ENCODE data around the gene SULT1B1. TPM values are rescaled to one million over a fixed set of nuclear protein-coding genes. Genes with fewer than 3 reads are reported as not detected.
A peak's percentile ranks its signal among the peaks of the same experiment; 100 is the strongest.

The SULT1B1 gene
- total and polyA plus RNA-seq, 9 donors, result 0.36 to 9.3 (median 0.53) TPM

GRCh38 chr4:69727926-69728325 lies 32.5 kb downstream of the SULT1B1 start:
- WGBS (ENCODE audit: insufficient coverage), result no CpG with 5 or more reads among the region's 2 CpGs
- peak; percentile 85 for DNase-seq
- Histone ChIP-seq H3K36me3 (ENCODE audit: control insufficient read depth, insufficient read depth, low read length) (no peaks in the 10 kb centered on the region), H3K4me3 (ENCODE audit: low read length) (no peak overlapping the region), H3K27me3 (ENCODE audit: control insufficient read depth, insufficient read depth, low read length) (no peaks in the 10 kb centered on the region), H3K9me3 (replicated peaks; ENCODE audit: control insufficient read depth, low read depth, low read length) (no peaks in the 10 kb centered on the region), H3K4me1 (ENCODE audit: control insufficient read depth, insufficient read depth, low read length) (peaks cover 8% of the 10 kb centered on the region), H3K27ac (ENCODE audit: low read length) (no peak overlapping the region)

GRCh38 chr4:69727426-69727825 lies 33.0 kb downstream of the SULT1B1 start:
- H3K27ac ChIP-seq (ENCODE audit: low read length), result peak overlapping the region; percentile 31
- WGBS (ENCODE audit: insufficient coverage), result no CpG with 5 or more reads among the region's 1 CpG
- H3K36me3 ChIP-seq (ENCODE audit: control insufficient read depth, insufficient read depth, low read length), result no peaks in the 10 kb centered on the region
- peaks cover 8% of the 10 kb centered on the region for H3K4me1 ChIP-seq (ENCODE audit: control insufficient read depth, insufficient read depth, low read length)
- no peaks in the 10 kb centered on the region for H3K27me3 ChIP-seq (ENCODE audit: control insufficient read depth, insufficient read depth, low read length)
- H3K9me3 ChIP-seq (replicated peaks; ENCODE audit: control insufficient read depth, low read depth, low read length), result no peaks in the 10 kb centered on the region
- H3K4me3 ChIP-seq (ENCODE audit: low read length), result no peak overlapping the region
- peak; percentile 57 for DNase-seq

GRCh38 chr4:69726971-69727370 lies 33.4 kb downstream of the SULT1B1 start:
- no CpG with 5 or more reads among the region's 4 CpGs for WGBS (ENCODE audit: insufficient coverage)
- DNase-seq, result peak; percentile 52
- H3K27ac ChIP-seq (ENCODE audit: low read length), result peak overlapping the region; percentile 31

GRCh38 chr4:69718396-69719271 lies 41.8 kb downstream of the SULT1B1 start:
- no peaks in the 10 kb centered on the region for H3K36me3 ChIP-seq (ENCODE audit: control insufficient read depth, insufficient read depth, low read length)
- H3K27me3 ChIP-seq (ENCODE audit: control insufficient read depth, insufficient read depth, low read length), result no peaks in the 10 kb centered on the region
- peak; percentile 56 for DNase-seq
- H3K4me1 ChIP-seq (ENCODE audit: control insufficient read depth, insufficient read depth, low read length), result no peaks in the 10 kb centered on the region
- H3K9me3 ChIP-seq (replicated peaks; ENCODE audit: control insufficient read depth, low read depth, low read length), result no peaks in the 10 kb centered on the region
- no CpG with 5 or more reads among the region's 4 CpGs for WGBS (ENCODE audit: insufficient coverage)
- no peak overlapping the region for H3K4me3 ChIP-seq (ENCODE audit: low read length)
- no peak overlapping the region for H3K27ac ChIP-seq (ENCODE audit: low read length)

More at GRCh38 chr4:69726971-69727370, 33.4 kb downstream of the SULT1B1 start:
- Histone ChIP-seq H3K36me3 (ENCODE audit: control insufficient read depth, insufficient read depth, low read length) (no peaks in the 10 kb centered on the region), H3K4me1 (ENCODE audit: control insufficient read depth, insufficient read depth, low read length) (peaks cover 8% of the 10 kb centered on the region), H3K27me3 (ENCODE audit: control insufficient read depth, insufficient read depth, low read length) (no peaks in the 10 kb centered on the region), H3K4me3 (ENCODE audit: low read length) (no peak overlapping the region), H3K9me3 (replicated peaks; ENCODE audit: control insufficient read depth, low read depth, low read length) (no peaks in the 10 kb centered on the region)

DNA sequence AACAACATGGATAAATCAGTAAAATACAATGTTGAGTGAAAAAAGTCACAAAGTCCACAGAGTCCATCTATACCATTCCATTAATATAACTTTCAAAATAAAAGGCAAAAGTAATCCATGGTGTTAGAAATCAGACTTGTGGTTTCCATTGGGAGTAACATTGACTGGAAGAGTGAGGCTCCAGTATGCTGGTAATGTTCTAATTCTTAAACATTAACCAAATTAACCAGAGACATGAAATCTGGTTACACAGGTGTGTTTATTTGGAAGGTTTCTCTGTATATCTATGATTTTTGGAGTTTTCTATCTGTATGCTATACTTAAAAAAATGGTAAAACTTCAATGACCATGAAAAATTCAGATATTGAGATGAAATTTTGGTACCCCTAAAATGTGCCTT lies 42.6 kb downstream of the SULT1B1 start:
- DNase-seq, result no peak
- Histone ChIP-seq H3K9me3 (replicated peaks; ENCODE audit: control insufficient read depth, low read depth, low read length) (no peaks in the 10 kb centered on the region), H3K4me3 (ENCODE audit: low read length) (no peak overlapping the region), H3K4me1 (ENCODE audit: control insufficient read depth, insufficient read depth, low read length) (no peaks in the 10 kb centered on the region), H3K27me3 (ENCODE audit: control insufficient read depth, insufficient read depth, low read length) (no peaks in the 10 kb centered on the region), H3K27ac (ENCODE audit: low read length) (no peak overlapping the region), H3K36me3 (ENCODE audit: control insufficient read depth, insufficient read depth, low read length) (no peaks in the 10 kb centered on the region)

- H3K4me3 ChIP-seq (ENCODE audit: low read length), result no peak overlapping the region
- no peaks in the 10 kb centered on the region for H3K36me3 ChIP-seq (ENCODE audit: control insufficient read depth, insufficient read depth, low read length)
- H3K27me3 ChIP-seq (ENCODE audit: control insufficient read depth, insufficient read depth, low read length), result no peaks in the 10 kb centered on the region
- H3K27ac ChIP-seq (ENCODE audit: low read length), result no peak overlapping the region
- no peaks in the 10 kb centered on the region for H3K9me3 ChIP-seq (replicated peaks; ENCODE audit: control insufficient read depth, low read depth, low read length)
- no peak for DNase-seq
- H3K4me1 ChIP-seq (ENCODE audit: control insufficient read depth, insufficient read depth, low read length), result no peaks in the 10 kb centered on the region
- no CpG with 5 or more reads among the region's 2 CpGs for WGBS (ENCODE audit: insufficient coverage)
Measured at GRCh38 chr4:69716654-69717053, 43.8 kb downstream of the SULT1B1 start.

GRCh38 chr4:69714086-69714485 lies 46.3 kb downstream of the SULT1B1 start:
- no peaks in the 10 kb centered on the region for H3K9me3 ChIP-seq (replicated peaks; ENCODE audit: control insufficient read depth, low read depth, low read length)
- WGBS (ENCODE audit: insufficient coverage), result 75% methylated on average over 2 of the region's 4 CpGs
- no peak overlapping the region for H3K27ac ChIP-seq (ENCODE audit: low read length)
- H3K36me3 ChIP-seq (ENCODE audit: control insufficient read depth, insufficient read depth, low read length), result no peaks in the 10 kb centered on the region
- H3K4me3 ChIP-seq (ENCODE audit: low read length), result no peak overlapping the region
- no peaks in the 10 kb centered on the region for H3K4me1 ChIP-seq (ENCODE audit: control insufficient read depth, insufficient read depth, low read length)
- no peaks in the 10 kb centered on the region for H3K27me3 ChIP-seq (ENCODE audit: control insufficient read depth, insufficient read depth, low read length)
- DNase-seq, result no peak

DNA sequence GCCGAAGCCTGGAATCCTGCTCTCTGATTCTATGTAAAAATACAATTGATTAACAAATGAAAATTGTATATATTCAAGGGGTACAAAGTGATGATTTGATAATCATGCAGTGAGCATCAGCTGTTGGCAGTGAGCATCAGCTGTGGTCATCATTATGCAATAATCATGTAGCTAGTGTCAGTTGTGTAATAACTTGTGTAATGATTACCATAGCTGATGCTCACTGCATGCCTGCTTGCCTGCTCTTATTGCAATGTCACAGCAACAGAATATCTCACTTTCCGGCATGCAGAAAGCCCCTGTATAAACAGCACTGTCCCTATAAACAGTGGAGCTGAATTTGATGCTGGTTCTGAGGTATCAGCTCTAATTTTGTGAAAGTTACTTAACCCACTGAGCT lies 46.8 kb downstream of the SULT1B1 start:
- Histone ChIP-seq H3K27me3 (ENCODE audit: control insufficient read depth, insufficient read depth, low read length) (no peaks in the 10 kb centered on the region), H3K27ac (ENCODE audit: low read length) (no peak overlapping the region), H3K9me3 (replicated peaks; ENCODE audit: control insufficient read depth, low read depth, low read length) (no peaks in the 10 kb centered on the region), H3K4me3 (ENCODE audit: low read length) (no peak overlapping the region), H3K36me3 (ENCODE audit: control insufficient read depth, insufficient read depth, low read length) (no peaks in the 10 kb centered on the region), H3K4me1 (ENCODE audit: control insufficient read depth, insufficient read depth, low read length) (no peaks in the 10 kb centered on the region)
- no peak for DNase-seq
- WGBS (ENCODE audit: insufficient coverage), result no CpG with 5 or more reads among the region's 2 CpGs

DNA sequence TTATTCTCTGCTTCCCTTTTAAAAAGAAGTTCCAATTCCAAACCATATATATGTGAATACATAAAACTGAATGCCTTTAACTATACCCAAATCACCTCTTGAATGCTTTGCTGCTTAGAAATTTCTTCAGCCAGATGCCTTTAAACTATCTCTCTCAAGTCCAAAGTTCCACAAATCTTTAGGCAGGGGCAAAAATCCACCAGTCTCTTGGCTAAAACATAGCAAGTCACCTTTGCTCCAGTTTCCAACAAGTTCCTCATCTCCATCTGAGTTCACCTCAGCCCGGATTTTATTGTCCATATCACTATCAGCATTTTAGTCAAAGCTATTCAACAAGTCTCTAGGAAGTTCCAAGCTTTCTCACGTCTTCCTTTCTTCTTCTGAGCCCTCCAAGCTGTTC lies 49.8 kb downstream of the SULT1B1 start:
- DNase-seq, result no peak
- H3K27me3 ChIP-seq (ENCODE audit: control insufficient read depth, insufficient read depth, low read length), result no peaks in the 10 kb centered on the region
- H3K36me3 ChIP-seq (ENCODE audit: control insufficient read depth, insufficient read depth, low read length), result no peaks in the 10 kb centered on the region
- H3K4me1 ChIP-seq (ENCODE audit: control insufficient read depth, insufficient read depth, low read length), result no peaks in the 10 kb centered on the region
- no peaks in the 10 kb centered on the region for H3K9me3 ChIP-seq (replicated peaks; ENCODE audit: control insufficient read depth, low read depth, low read length)
- no peak overlapping the region for H3K4me3 ChIP-seq (ENCODE audit: low read length)
- 88% methylated on average over 2 of the region's 2 CpGs for whole genome bisulfite sequencing (ENCODE audit: insufficient coverage)
- H3K27ac ChIP-seq (ENCODE audit: low read length), result no peak overlapping the region

DNA sequence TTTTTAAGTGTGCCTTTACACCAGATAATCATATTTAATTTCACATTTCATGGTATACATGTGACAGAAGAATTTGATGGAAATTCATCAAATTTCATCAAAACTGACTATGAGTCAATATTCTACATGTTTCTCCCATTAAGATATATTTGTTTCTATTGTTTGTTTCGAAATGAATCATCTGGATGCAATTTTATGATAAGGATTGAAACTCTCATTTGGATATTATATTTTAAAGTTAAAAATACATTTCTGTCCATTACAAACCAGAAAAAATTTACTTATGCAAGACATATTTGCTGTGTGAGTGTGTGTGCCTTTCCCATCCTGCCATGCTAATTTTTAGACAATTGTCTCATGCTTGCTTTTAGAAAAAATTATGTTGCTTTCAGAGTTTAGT lies 52.2 kb downstream of the SULT1B1 start:
- no peaks in the 10 kb centered on the region for H3K36me3 ChIP-seq (ENCODE audit: control insufficient read depth, insufficient read depth, low read length)
- no peak overlapping the region for H3K4me3 ChIP-seq (ENCODE audit: low read length)
- peak; percentile 27 for DNase-seq
- no peaks in the 10 kb centered on the region for H3K27me3 ChIP-seq (ENCODE audit: control insufficient read depth, insufficient read depth, low read length)
- H3K9me3 ChIP-seq (replicated peaks; ENCODE audit: control insufficient read depth, low read depth, low read length), result no peaks in the 10 kb centered on the region
- H3K4me1 ChIP-seq (ENCODE audit: control insufficient read depth, insufficient read depth, low read length), result no peaks in the 10 kb centered on the region
- H3K27ac ChIP-seq (ENCODE audit: low read length), result no peak overlapping the region
- WGBS (ENCODE audit: insufficient coverage), result no CpG with 5 or more reads among the region's 1 CpG

DNA sequence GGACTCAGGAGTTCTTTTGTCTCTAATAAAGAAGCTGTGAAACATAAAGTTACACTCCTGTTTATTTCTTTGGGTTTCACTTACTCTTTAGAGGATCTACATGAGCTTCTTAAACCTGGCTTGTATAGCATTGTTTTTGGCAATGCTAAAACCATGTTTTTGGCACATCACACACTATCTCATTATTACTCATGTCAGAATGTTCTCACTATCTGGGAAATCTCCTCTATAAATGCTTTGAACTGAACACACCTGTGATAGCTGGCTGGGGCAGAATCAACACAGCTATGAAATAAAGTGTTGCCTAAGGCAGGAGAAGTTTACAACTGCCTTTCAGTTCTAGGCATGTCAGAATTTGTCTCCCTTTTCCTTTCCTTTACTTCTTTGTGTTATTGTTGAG lies 52.6 kb downstream of the SULT1B1 start:
- H3K9me3 ChIP-seq (replicated peaks; ENCODE audit: control insufficient read depth, low read depth, low read length), result no peaks in the 10 kb centered on the region
- H3K4me3 ChIP-seq (ENCODE audit: low read length), result no peak overlapping the region
- no peaks in the 10 kb centered on the region for H3K4me1 ChIP-seq (ENCODE audit: control insufficient read depth, insufficient read depth, low read length)
- peak; percentile 41 for DNase-seq
- H3K36me3 ChIP-seq (ENCODE audit: control insufficient read depth, insufficient read depth, low read length), result no peaks in the 10 kb centered on the region
- H3K27me3 ChIP-seq (ENCODE audit: control insufficient read depth, insufficient read depth, low read length), result no peaks in the 10 kb centered on the region
- H3K27ac ChIP-seq (ENCODE audit: low read length), result no peak overlapping the region
